HEK293 (cell line): Measurements from ENCODE around the gene SPTAN1.

Experiments used
- ATF2 ChIP-seq: fragments of 450-650 bp; formaldehyde crosslinking; IDR thresholded peaks from 2 replicates; pipeline ENCODE4 v1.5.1; 2016; ENCODE audit warnings: missing biosample characterization, missing genetic modification characterization, low read depth
- HOXA7 ChIP-seq: sonication (generic); formaldehyde crosslinking; IDR thresholded peaks from 2 replicates; pipeline ENCODE4 v1.8.1; 2022; ENCODE audit warnings: missing genetic modification reagents, borderline replicate concordance
- INSM2 ChIP-seq: fragments of 450-650 bp; formaldehyde crosslinking; IDR thresholded peaks from 2 replicates; pipeline ENCODE4 v1.5.1; 2016; ENCODE audit warnings: missing biosample characterization, missing genetic modification characterization
- KLF1 ChIP-seq: fragments of 450-650 bp; formaldehyde crosslinking; IDR thresholded peaks from 2 replicates; pipeline ENCODE4 v1.5.1; 2016; ENCODE audit warnings: missing biosample characterization, missing genetic modification characterization
- KLF17 ChIP-seq: fragments of 450-650 bp; formaldehyde crosslinking; IDR thresholded peaks from 2 replicates; pipeline ENCODE4 v1.5.1; 2016; ENCODE audit warnings: missing biosample characterization, missing genetic modification characterization
- REPIN1 ChIP-seq: fragments of 450-650 bp; formaldehyde crosslinking; IDR thresholded peaks from 2 replicates; pipeline ENCODE4 v1.5.1; 2017; ENCODE audit warnings: missing biosample characterization, missing genetic modification characterization, low read depth
- REST ChIP-seq: fragments of 450-650 bp; formaldehyde crosslinking; IDR thresholded peaks from 2 replicates; pipeline ENCODE4 v1.5.1; 2016; ENCODE audit warnings: missing biosample characterization, missing genetic modification characterization
- YY2 ChIP-seq: fragments of 450-650 bp; formaldehyde crosslinking; IDR thresholded peaks from 2 replicates; pipeline ENCODE4 v1.5.1; 2016; ENCODE audit warnings: missing biosample characterization, missing genetic modification characterization
- ZBTB21 ChIP-seq: fragments of 450-650 bp; formaldehyde crosslinking; IDR thresholded peaks from 2 replicates; pipeline ENCODE4 v1.5.1; 2017; ENCODE audit warnings: missing biosample characterization, missing genetic modification characterization
- ZBTB48 ChIP-seq: fragments of 450-650 bp; formaldehyde crosslinking; IDR thresholded peaks from 2 replicates; pipeline ENCODE4 v1.5.1; 2016; ENCODE audit warnings: missing biosample characterization, missing genetic modification characterization
- ZNF266 ChIP-seq: fragments of 450-650 bp; formaldehyde crosslinking; IDR thresholded peaks from 2 replicates; pipeline ENCODE4 v1.5.1; 2016; ENCODE audit warnings: missing biosample characterization, missing genetic modification characterization, low read depth
- ZNF274 ChIP-seq, 2 experiments: fragments of 200-500 bp in 1 of 2; fragments of 450-650 bp in 1 of 2; sonication (Bioruptor generic) in 1 of 2; formaldehyde crosslinking in 1 of 2; IDR thresholded peaks; 2 replicates each; pipeline versions ENCODE4 v1.5.1 to v1.6.1; 2014 to 2016; ENCODE audit warnings: borderline replicate concordance in 1 of 2, inconsistent platforms in 1 of 2, low read length in 1 of 2, missing biosample characterization in 1 of 2, missing genetic modification characterization in 1 of 2
- ZNF280D ChIP-seq: fragments of 450-650 bp; formaldehyde crosslinking; IDR thresholded peaks from 2 replicates; pipeline ENCODE4 v1.5.1; 2016; ENCODE audit warnings: missing biosample characterization, missing genetic modification characterization
- ZNF302 ChIP-seq: fragments of 450-650 bp; formaldehyde crosslinking; IDR thresholded peaks from 2 replicates; pipeline ENCODE4 v1.5.1; 2016; ENCODE audit warnings: missing biosample characterization, missing genetic modification characterization, low read depth
- ZNF366 ChIP-seq: fragments of 450-650 bp; formaldehyde crosslinking; conservative IDR thresholded peaks from 2 replicates; pipeline ENCODE4 v1.5.1; 2016; ENCODE audit warnings: missing biosample characterization, missing genetic modification characterization
- ZNF510 ChIP-seq: fragments of 450-650 bp; formaldehyde crosslinking; IDR thresholded peaks from 2 replicates; pipeline ENCODE4 v1.5.1; 2018; ENCODE audit warnings: mild to moderate bottlenecking, missing genetic modification characterization, missing biosample characterization; ENCODE audit not compliant: insufficient replicate concordance
- ZNF513 ChIP-seq: fragments of 450-650 bp; IDR thresholded peaks from 2 replicates; pipeline ENCODE4 v1.5.1; 2018; ENCODE audit warnings: missing biosample characterization, missing genetic modification characterization
- ZNF544 ChIP-seq: fragments of 450-650 bp; formaldehyde crosslinking; IDR thresholded peaks from 2 replicates; pipeline ENCODE4 v1.5.0; 2017; ENCODE audit warnings: missing biosample characterization, missing genetic modification characterization
- ZNF558 ChIP-seq: fragments of 450-650 bp; formaldehyde crosslinking; IDR thresholded peaks from 2 replicates; pipeline ENCODE4 v1.5.1; 2016; ENCODE audit warnings: missing biosample characterization, missing genetic modification characterization
- ZNF585B ChIP-seq: fragments of 450-650 bp; formaldehyde crosslinking; IDR thresholded peaks from 2 replicates; pipeline ENCODE4 v1.5.1; 2016; ENCODE audit warnings: missing biosample characterization, missing genetic modification characterization
- ZNF629 ChIP-seq: fragments of 450-650 bp; formaldehyde crosslinking; IDR thresholded peaks from 2 replicates; pipeline ENCODE4 v1.5.1; 2017; ENCODE audit warnings: missing biosample characterization, missing genetic modification characterization
- ZNF76 ChIP-seq: fragments of 450-650 bp; formaldehyde crosslinking; IDR thresholded peaks from 2 replicates; pipeline ENCODE4; 2016; ENCODE audit warnings: low read depth, missing biosample characterization, missing genetic modification characterization, borderline replicate concordance
- ZSCAN18 ChIP-seq: fragments of 450-650 bp; formaldehyde crosslinking; IDR thresholded peaks from 2 replicates; pipeline ENCODE4 v1.5.1; 2016; ENCODE audit warnings: missing biosample characterization, missing genetic modification characterization
- ZSCAN23 ChIP-seq: fragments of 450-650 bp; formaldehyde crosslinking; IDR thresholded peaks from 2 replicates; pipeline ENCODE4 v1.5.1; 2016; ENCODE audit warnings: missing biosample characterization, missing genetic modification characterization

SPTAN1 gene

GRCh38 chr9:128656416-128657343, 104.3 kb downstream of the SPTAN1 start, which contains the start of gene DYNC2I2 (continued):
- peak; percentile 90 for TF ChIP-seq INSM2 (tag by site-specific recombination)
- TF ChIP-seq ZNF280D (tag by site-specific recombination) = peak; percentile 89; the same call in 1 of the 2 replicates
- no peak for TF ChIP-seq REST
- TF ChIP-seq KLF17 (tag by site-specific recombination) = peak; percentile 91
- TF ChIP-seq ZBTB21 = peak; percentile 77
- peak; percentile 94 for TF ChIP-seq ZNF76 (tag by site-specific recombination)
- TF ChIP-seq ZNF585B (tag by site-specific recombination) = no peak
- peak; percentile 89 for TF ChIP-seq ZNF629 (tag by site-specific recombination)
- 0 out of 2 replicates have a peak, but pooled peaks have one; percentile 21 for TF ChIP-seq ZNF558 (tag by site-specific recombination)
- TF ChIP-seq ZSCAN18 = no peak
- peak; percentile 86 for TF ChIP-seq ZNF366 (tag by site-specific recombination)
- no peak for TF ChIP-seq ZBTB48 (tag by site-specific recombination)
- TF ChIP-seq ZNF513 = no peak
- no peak for TF ChIP-seq ZNF510
- no peak for TF ChIP-seq REPIN1 (tag by site-specific recombination)
- no peak for TF ChIP-seq ZNF544
- TF ChIP-seq YY2 (tag by site-specific recombination) = peak; percentile 99
- no peak for TF ChIP-seq ZNF266 (tag by site-specific recombination)
- TF ChIP-seq ZNF274 (IDR thresholded peaks at IDR 0.05; ENCODE audit: low read length) = no peak
- TF ChIP-seq ZNF274 (tag by site-specific recombination; IDR thresholded peaks at IDR 0.05; ENCODE audit: borderline replicate concordance) = no peak
- no peak for TF ChIP-seq ATF2 (tag by site-specific recombination)
- no peak for TF ChIP-seq ZNF302 (tag by site-specific recombination)
- TF ChIP-seq ZSCAN23 (tag by site-specific recombination) = no peak
- no peak for TF ChIP-seq HOXA7 (CRISPR knock-in tag)
- peak; percentile 96 for TF ChIP-seq KLF1 (tag by site-specific recombination)
